Measurements from ENCODE around the gene KYAT1. TPM values are rescaled to one million over a fixed set of nuclear protein-coding genes. Genes with fewer than 3 reads are reported as not detected.

The KYAT1 gene
- total and polyA plus RNA-seq, 2 of the 13 experiments (the other 11 are each of a cell fraction or from before 2014, with no cell fraction given): 9.2 to 46.5 TPM

DNA sequence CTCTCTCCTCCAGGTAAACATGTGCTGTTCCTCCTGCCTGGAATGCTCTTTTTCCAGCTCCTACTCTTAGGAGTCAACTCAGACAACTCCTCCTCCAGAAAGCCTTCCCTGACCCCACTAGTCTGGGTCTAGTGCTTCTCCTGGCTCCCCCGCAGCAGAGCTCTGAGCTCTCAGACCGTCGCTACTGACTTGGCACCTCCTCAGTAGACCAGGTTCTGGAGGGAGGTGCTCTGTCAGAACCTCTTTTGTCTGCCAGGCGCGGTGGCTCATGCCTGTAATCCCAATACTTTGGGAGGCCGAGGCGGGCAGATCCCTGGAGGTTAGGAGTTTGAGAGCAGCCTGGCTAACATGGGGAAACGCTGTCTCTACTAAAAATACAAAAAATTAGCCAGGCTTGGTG, 3.6 kb upstream of the KYAT1 start (continued):
- TF ChIP-seq, protein P1, sequence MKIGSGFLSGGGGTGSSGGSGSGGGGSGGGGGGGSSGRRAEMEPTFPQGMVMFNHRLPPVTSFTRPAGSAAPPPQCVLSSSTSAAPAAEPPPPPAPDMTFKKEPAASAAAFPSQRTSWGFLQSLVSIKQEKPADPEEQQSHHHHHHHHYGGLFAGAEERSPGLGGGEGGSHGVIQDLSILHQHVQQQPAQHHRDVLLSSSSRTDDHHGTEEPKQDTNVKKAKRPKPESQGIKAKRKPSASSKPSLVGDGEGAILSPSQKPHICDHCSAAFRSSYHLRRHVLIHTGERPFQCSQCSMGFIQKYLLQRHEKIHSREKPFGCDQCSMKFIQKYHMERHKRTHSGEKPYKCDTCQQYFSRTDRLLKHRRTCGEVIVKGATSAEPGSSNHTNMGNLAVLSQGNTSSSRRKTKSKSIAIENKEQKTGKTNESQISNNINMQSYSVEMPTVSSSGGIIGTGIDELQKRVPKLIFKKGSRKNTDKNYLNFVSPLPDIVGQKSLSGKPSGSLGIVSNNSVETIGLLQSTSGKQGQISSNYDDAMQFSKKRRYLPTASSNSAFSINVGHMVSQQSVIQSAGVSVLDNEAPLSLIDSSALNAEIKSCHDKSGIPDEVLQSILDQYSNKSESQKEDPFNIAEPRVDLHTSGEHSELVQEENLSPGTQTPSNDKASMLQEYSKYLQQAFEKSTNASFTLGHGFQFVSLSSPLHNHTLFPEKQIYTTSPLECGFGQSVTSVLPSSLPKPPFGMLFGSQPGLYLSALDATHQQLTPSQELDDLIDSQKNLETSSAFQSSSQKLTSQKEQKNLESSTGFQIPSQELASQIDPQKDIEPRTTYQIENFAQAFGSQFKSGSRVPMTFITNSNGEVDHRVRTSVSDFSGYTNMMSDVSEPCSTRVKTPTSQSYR (CRISPR knock-in tag; IDR thresholded peaks at IDR 0.05; ENCODE audit: borderline replicate concordance): no peak
- TF ChIP-seq TBL1XR1 (IDR thresholded peaks at IDR 0.05; ENCODE audit: borderline replicate concordance, low read length, partially characterized antibody) (no peak), THAP11 (CRISPR knock-in tag; IDR thresholded peaks at IDR 0.05) (no peak)

DNA sequence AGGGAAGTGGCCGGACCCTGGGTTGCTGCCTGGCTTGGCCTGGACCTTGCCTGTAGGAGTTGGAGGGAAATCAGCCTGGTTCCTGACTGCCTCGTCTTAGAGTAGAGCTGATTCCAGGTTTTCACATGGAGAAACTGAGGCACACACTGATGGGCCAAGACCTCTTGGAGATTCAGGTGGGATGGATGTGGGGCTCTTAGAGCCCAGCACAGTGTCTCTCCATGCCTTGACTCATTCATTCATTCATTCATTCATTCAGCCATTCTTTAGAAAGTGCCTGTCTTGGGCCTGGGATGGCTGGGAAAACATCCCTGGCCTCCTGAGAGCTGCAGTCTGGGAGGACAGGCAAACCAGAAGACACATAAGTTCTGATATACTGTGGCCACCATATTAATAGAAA, 2.4 kb upstream of the KYAT1 start:
- no TSS peak for BruUV-seq (replicated peaks)
- Histone ChIP-seq H3K9me3 (ENCODE audit: low read length) (no peaks in the 10 kb centered on the region), H3K4me2 (ENCODE audit: low read depth, low read length) (peak overlapping the region; percentile 4; the same call in 1 of the 2 replicates), H3K4me1 (ENCODE audit: insufficient read depth, low read length) (peaks cover 36% of the 10 kb centered on the region), H4K20me1 (ENCODE audit: insufficient read depth, low read length) (no peaks in the 10 kb centered on the region), H3K4me3 (replicated peaks in 1 of 3; ENCODE audit: insufficient read depth in 1 of 3, low read depth in 2 of 3, low read length in 3 of 3) (0 out of 6 replicates have a peak overlapping the region, but pooled peaks of 1 of the 3 experiments have one; percentile 2), H3K27ac (ENCODE audit: extremely low read length, insufficient read depth, low read length) (no peak overlapping the region), H3K79me2 (ENCODE audit: insufficient read depth, low read length) (peaks cover 75% of the 10 kb centered on the region), H3K27me3 (ENCODE audit: control insufficient read depth in 1 of 2, insufficient read depth in 2 of 2, low read length in 2 of 2) (no peaks in the 10 kb centered on the region; a peak in 1 of 5 replicates), H2AFZ (ENCODE audit: low read length) (no peak overlapping the region), H3K36me3 (replicated peaks in 1 of 2; ENCODE audit: control insufficient read depth in 1 of 2, insufficient read depth in 2 of 2, low read length in 2 of 2) (peaks cover 12 to 37% of the 10 kb centered on the region in 2 experiments; a peak in 4 of 5 replicates), H3K9ac (ENCODE audit: insufficient read depth, low read depth, low read length) (no peak overlapping the region)
- 90% methylated on average over 2 of the region's 2 CpGs for WGBS (ENCODE audit: low lambda C conversion rate)
- FAIRE-seq (no peak), ATAC-seq (no peak), DNase-seq (ENCODE audit: low spot score) (no peak)
- in situ Hi-C loops (cut with HindIII; ENCODE audit: extremely low pct_ligation_motif_present, low pct_unique_long_range_greater_than_20kb): loop anchor here (5.0 kb wide), 1 partner anchor 38 kb away; the partner anchor contains the start of gene PHYHD1
- POLR2A ChIA-PET: no interaction called here
- CTCF ChIA-PET (ENCODE audit: low intra/inter-chr PET ratio, low total read pairs): no interaction called here
- TF ChIP-seq, protein P2, sequence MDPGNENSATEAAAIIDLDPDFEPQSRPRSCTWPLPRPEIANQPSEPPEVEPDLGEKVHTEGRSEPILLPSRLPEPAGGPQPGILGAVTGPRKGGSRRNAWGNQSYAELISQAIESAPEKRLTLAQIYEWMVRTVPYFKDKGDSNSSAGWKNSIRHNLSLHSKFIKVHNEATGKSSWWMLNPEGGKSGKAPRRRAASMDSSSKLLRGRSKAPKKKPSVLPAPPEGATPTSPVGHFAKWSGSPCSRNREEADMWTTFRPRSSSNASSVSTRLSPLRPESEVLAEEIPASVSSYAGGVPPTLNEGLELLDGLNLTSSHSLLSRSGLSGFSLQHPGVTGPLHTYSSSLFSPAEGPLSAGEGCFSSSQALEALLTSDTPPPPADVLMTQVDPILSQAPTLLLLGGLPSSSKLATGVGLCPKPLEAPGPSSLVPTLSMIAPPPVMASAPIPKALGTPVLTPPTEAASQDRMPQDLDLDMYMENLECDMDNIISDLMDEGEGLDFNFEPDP (CRISPR knock-in tag; conservative IDR thresholded peaks at IDR 0.05): no peak
- peak; percentile 82; the same call in 1 of the 2 replicates for TF ChIP-seq ZNF24 (IDR thresholded peaks at IDR 0.05)
- TF ChIP-seq YEATS4 (CRISPR knock-in tag; IDR thresholded peaks at IDR 0.05; ENCODE audit: borderline replicate concordance): no peak
- TF ChIP-seq, protein P3, sequence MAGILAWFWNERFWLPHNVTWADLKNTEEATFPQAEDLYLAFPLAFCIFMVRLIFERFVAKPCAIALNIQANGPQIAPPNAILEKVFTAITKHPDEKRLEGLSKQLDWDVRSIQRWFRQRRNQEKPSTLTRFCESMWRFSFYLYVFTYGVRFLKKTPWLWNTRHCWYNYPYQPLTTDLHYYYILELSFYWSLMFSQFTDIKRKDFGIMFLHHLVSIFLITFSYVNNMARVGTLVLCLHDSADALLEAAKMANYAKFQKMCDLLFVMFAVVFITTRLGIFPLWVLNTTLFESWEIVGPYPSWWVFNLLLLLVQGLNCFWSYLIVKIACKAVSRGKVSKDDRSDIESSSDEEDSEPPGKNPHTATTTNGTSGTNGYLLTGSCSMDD (CRISPR knock-in tag; IDR thresholded peaks at IDR 0.05): no peak
- TF ChIP-seq ZNF432 (CRISPR knock-in tag; IDR thresholded peaks at IDR 0.05; ENCODE audit: borderline replicate concordance): no peak
- TF ChIP-seq, protein P4, sequence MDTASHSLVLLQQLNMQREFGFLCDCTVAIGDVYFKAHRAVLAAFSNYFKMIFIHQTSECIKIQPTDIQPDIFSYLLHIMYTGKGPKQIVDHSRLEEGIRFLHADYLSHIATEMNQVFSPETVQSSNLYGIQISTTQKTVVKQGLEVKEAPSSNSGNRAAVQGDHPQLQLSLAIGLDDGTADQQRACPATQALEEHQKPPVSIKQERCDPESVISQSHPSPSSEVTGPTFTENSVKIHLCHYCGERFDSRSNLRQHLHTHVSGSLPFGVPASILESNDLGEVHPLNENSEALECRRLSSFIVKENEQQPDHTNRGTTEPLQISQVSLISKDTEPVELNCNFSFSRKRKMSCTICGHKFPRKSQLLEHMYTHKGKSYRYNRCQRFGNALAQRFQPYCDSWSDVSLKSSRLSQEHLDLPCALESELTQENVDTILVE (CRISPR knock-in tag; IDR thresholded peaks at IDR 0.05): no peak
- no peak for TF ChIP-seq BCL6 (CRISPR knock-in tag; IDR thresholded peaks at IDR 0.05)
- TF ChIP-seq, protein P5, sequence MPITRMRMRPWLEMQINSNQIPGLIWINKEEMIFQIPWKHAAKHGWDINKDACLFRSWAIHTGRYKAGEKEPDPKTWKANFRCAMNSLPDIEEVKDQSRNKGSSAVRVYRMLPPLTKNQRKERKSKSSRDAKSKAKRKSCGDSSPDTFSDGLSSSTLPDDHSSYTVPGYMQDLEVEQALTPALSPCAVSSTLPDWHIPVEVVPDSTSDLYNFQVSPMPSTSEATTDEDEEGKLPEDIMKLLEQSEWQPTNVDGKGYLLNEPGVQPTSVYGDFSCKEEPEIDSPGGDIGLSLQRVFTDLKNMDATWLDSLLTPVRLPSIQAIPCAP (CRISPR knock-in tag; IDR thresholded peaks at IDR 0.05; ENCODE audit: low read depth): no peak
- intact Hi-C loops (cut with micrococcal nuclease; ENCODE audit: unreplicated experiment): no loop called here
